ENCODE data around the gene OMP. TPM values are rescaled to one million over a fixed set of nuclear protein-coding genes. Genes with fewer than 3 reads are reported as not detected.
A peak's percentile ranks its signal among the peaks of the same experiment; 100 is the strongest.

Gene OMP
- total RNA-seq, 5 donors from 2014 or later (not counting 1 experiment from before 2014, with no cell fraction given) = 0.79 TPM; not detected in 4

DNA sequence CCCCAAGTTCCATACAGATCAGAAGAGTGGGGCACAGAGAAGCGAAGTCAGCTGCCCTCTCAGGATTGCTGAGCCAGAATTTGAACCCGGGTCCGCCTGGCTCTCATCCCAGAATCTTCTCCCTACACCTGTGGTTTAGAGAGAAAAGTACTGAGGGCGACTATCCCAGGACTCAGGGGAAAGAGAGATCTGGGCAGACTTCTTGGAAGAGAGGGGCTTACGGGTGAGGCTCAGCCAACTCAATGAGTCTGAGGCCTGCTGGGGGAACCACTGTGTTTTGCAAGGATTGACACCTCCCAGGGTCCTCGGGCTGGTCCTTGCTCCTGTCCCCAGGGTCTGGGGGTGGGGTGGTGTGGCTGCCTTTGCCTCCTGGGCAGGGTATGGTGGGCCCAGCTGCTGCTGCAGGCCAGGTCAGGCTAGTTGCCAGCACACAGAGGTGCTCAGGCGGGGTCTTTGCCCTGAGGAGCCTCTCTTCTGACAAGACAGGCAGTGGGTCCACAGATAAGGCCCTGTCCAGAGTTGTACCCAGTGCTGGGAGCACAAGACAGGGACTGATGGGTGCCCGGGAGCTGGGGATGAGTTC is 34.7 kb upstream of the OMP start:
- Histone ChIP-seq H3K27me3 (replicated peaks in 1 of 2; ENCODE audit: control insufficient read depth in 2 of 2, extremely low read depth in 1 of 2, insufficient read depth in 2 of 2, low read length in 1 of 2) (peaks cover 0 to 13% of the 10 kb centered on the region in 2 experiments), H3K36me3 (ENCODE audit: control insufficient read depth in 2 of 2, extremely low read depth in 1 of 2, insufficient read depth in 1 of 2, low read length in 1 of 2) (no peaks in the 10 kb centered on the region), H3K4me3 (ENCODE audit: control insufficient read depth in 1 of 2, extremely low read depth in 1 of 2, low read length in 1 of 2) (no peak overlapping the region), H3K4me1 (ENCODE audit: control insufficient read depth in 1 of 2, extremely low read depth in 1 of 2, insufficient read depth in 2 of 2, low read length in 2 of 2) (peaks cover 3 to 38% of the 10 kb centered on the region in 2 experiments), H3K27ac (ENCODE audit: low read length) (no peak overlapping the region), H3K9me3 (no peaks in the 10 kb centered on the region)
- no peak for ATAC-seq (replicated peaks in 1 of 4)
- Mint-ChIP-seq H3K4me1 (peaks cover 22 to 28% (median 23%) of the 10 kb centered on the region in 3 donors), H3K27ac (peak overlapping the region in 1 of 2 donors; percentile 39), H3K36me3 (no peaks in the 10 kb centered on the region), H3K27me3 (no peaks in the 10 kb centered on the region), H3K9me3 (no peaks in the 10 kb centered on the region), H3K4me3 (peak overlapping the region; percentile 69 to 93 (median 76))
- DNase-seq = peak in 1 of 35 experiments; percentile 22
- CTCF ChIA-PET = no interaction called here
- POLR2A ChIA-PET = no interaction called here
- WGBS (ENCODE audit: insufficient coverage) = 98% methylated on average over 4 of the region's 8 CpGs

DNA sequence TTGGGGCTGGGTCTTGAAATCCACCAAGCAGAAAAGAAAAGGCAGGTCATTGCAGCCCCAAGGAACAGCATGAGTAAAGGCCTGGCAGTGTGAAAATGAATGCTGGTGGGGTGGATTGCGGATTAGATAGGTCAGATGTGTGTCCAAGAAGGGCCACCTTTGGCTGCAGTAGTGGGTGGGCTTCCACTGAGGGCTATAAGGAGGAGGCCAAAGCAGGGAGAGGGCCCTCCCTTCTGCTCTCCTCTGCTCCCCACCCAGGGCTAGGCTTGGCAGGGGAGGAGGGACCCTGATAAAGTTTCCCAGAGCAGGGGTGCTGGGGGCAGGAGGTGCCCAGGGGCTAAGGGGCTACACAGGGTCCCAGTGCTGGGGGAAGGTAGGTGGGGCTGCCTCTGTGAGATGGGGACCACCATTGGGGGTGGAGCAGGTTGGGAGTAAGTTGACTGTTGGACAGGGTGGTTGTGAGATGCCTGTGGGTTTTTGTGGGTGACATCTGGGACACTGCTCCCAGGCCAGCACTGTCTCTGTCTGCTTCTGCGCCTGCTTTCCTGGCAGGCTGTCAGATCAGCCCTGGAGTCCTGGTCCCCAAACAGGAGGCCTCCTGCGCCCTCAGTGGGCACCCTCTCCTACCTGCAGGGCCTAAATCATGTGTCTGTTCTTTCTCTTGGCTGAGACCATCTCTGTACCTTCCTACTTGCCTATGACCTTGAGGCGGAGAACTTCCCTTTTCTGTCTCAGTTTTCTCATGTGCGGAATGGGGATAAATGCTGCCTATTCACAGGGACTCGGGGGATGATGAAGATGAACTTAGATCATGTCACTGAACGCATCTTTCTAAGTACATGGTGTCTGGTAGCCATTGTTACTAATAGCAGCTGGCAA is 33.9 kb upstream of the OMP start:
- no peaks in the 10 kb centered on the region for H3K36me3 Mint-ChIP-seq
- H3K4me1 Mint-ChIP-seq = peaks cover 28 to 35% (median 30%) of the 10 kb centered on the region in 3 donors
- peaks cover 3 to 45% of the 10 kb centered on the region in 2 experiments for H3K4me1 ChIP-seq (ENCODE audit: control insufficient read depth in 1 of 2, extremely low read depth in 1 of 2, insufficient read depth in 2 of 2, low read length in 2 of 2)
- CTCF ChIA-PET = no interaction called here
- H3K4me3 Mint-ChIP-seq = peak overlapping the region; percentile 69 to 93 (median 76)
- peak overlapping the region in 1 of 2 donors; percentile 39 for H3K27ac Mint-ChIP-seq
- DNase-seq = peak in 1 of 35 experiments; percentile 21
- WGBS (ENCODE audit: insufficient coverage) = 92% methylated on average over 6 of the region's 7 CpGs
- no peaks in the 10 kb centered on the region for H3K27me3 Mint-ChIP-seq
- ATAC-seq (replicated peaks in 1 of 4) = no peak
- no peaks in the 10 kb centered on the region for H3K9me3 Mint-ChIP-seq
- H3K9me3 ChIP-seq = no peaks in the 10 kb centered on the region
- no peak overlapping the region for H3K4me3 ChIP-seq (ENCODE audit: control insufficient read depth in 1 of 2, extremely low read depth in 1 of 2, low read length in 1 of 2)
- H3K27me3 ChIP-seq (replicated peaks in 1 of 2; ENCODE audit: control insufficient read depth in 2 of 2, extremely low read depth in 1 of 2, insufficient read depth in 2 of 2, low read length in 1 of 2) = peaks cover 0 to 13% of the 10 kb centered on the region in 2 experiments
- no peak overlapping the region for H3K27ac ChIP-seq (ENCODE audit: low read length)
- POLR2A ChIA-PET = interaction anchor here in 1 of 2 donors (0.6 kb wide), 1 partner anchor 21 kb away, joined by 9 read pairs; no protein-coding TSS in a partner anchor
- no peaks in the 10 kb centered on the region for H3K36me3 ChIP-seq (ENCODE audit: control insufficient read depth in 2 of 2, extremely low read depth in 1 of 2, insufficient read depth in 1 of 2, low read length in 1 of 2)

DNA sequence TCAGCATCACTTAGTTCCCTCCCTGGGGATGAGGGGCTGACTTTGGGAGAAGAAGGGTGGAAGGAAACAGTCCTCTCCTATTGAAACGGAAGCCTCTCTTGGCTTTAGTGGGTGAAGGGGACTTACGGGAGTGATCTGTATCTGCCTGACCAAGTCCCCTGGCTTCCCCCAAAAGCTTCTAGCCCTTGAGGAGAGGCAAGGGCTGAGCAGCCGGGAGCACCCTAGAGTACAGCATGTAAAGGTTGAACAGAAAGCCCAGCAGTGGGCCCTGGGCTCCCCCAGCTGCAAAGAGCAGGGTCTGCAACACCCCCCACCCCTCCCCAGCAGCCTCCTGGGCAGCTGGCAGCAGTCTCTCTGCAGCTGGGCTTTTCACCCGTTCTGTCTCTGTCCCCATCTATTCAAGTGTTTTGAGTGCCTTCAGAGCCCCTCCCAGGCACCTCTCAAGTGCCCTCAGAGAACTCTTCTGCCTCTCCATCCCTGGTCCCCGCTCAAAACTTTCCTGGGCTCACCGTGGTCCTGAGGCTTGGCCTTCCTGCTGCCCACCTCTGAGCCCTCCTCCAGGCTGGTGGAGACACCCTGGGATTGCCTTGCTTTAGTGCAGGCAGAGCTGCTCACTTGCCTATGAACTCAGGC is 33.2 kb upstream of the OMP start:
- ATAC-seq (replicated peaks in 1 of 4) (no peak), DNase-seq (peak in 1 of 35 experiments; percentile 17)
- no peak overlapping the region for H3K27ac ChIP-seq (ENCODE audit: low read length)
- H3K36me3 ChIP-seq (ENCODE audit: control insufficient read depth in 2 of 2, extremely low read depth in 1 of 2, insufficient read depth in 1 of 2, low read length in 1 of 2) = no peaks in the 10 kb centered on the region
- H3K36me3 Mint-ChIP-seq = no peaks in the 10 kb centered on the region
- H3K4me1 Mint-ChIP-seq = peaks cover 28 to 35% (median 30%) of the 10 kb centered on the region in 3 donors
- H3K9me3 ChIP-seq = no peaks in the 10 kb centered on the region
- H3K27ac Mint-ChIP-seq = no peak overlapping the region
- H3K27me3 Mint-ChIP-seq = no peaks in the 10 kb centered on the region
- CTCF ChIA-PET = interaction anchor here in 1 of 2 donors (0.6 kb wide), 1 partner anchor 977 kb away, joined by 3 read pairs; no protein-coding TSS in a partner anchor
- POLR2A ChIA-PET = interaction anchor here in 1 of 2 donors (0.6 kb wide), 1 partner anchor 22 kb away, joined by 9 read pairs; no protein-coding TSS in a partner anchor
- no peak overlapping the region for H3K4me3 Mint-ChIP-seq
- 80% methylated on average over 6 of the region's 6 CpGs for WGBS (ENCODE audit: insufficient coverage)
- H3K27me3 ChIP-seq (replicated peaks in 1 of 2; ENCODE audit: control insufficient read depth in 2 of 2, extremely low read depth in 1 of 2, insufficient read depth in 2 of 2, low read length in 1 of 2) = peaks cover 0 to 13% of the 10 kb centered on the region in 2 experiments
- no peak overlapping the region for H3K4me3 ChIP-seq (ENCODE audit: control insufficient read depth in 1 of 2, extremely low read depth in 1 of 2, low read length in 1 of 2)
- peaks cover 3 to 53% of the 10 kb centered on the region in 2 experiments for H3K4me1 ChIP-seq (ENCODE audit: control insufficient read depth in 1 of 2, extremely low read depth in 1 of 2, insufficient read depth in 2 of 2, low read length in 2 of 2)
- H3K9me3 Mint-ChIP-seq = no peaks in the 10 kb centered on the region

DNA sequence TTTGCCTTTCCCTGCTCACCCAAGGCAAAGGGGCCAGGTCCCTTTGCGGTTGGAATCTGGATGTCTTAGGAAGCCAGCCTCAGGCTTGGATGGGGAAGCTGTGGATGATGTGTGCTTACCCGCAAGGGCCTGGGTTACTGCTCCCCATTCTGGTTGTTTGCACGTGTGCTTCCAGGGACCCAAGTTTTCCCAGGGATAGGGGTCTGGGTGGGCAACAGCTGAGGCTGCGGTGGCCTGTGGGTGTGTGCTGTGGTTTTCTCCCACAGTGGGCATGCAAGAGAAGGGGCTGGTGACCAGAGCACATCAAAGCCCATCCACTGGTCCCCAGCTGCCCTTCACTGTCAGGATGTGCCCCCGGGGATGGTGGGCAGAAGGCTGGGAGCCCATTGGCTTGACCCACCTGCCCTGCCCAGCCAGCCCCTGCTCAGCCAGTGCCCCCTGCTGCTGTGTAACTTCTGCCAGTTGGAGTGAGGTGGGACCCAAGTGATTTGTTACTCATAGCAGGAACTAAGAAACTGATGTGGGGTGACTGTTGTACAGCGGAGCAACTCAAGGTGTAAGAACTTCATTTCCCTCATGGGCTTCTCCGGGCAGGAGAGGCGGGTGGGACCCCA is 32.6 kb upstream of the OMP start:
- CTCF ChIA-PET = interaction anchor here in 1 of 2 donors (0.5 to 0.6 kb wide), 2 partner anchors 542 to 976 kb away, joined by 3 read pairs; no protein-coding TSS in a partner anchor

DNA sequence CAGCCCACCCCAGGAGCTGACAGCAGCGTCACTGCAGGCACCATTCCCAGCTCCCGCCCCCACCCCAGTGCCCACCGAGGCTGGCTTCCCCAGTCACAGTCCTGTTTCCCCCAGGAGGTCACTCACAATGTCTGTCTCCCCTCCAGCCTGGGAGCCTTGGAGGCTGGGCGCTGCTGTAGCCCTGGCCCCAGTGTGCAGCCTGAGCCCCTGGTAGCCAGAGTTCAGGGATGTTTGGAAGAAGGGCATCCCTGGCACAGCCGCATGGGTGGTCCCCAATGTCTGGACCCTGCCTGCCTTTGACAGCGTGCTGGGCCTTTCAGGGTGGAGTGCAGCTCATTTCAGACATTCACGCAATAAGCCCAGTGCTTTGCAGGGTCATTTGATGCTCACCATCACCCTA is 31.6 kb upstream of the OMP start:
- H3K36me3 Mint-ChIP-seq = no peaks in the 10 kb centered on the region
- WGBS (ENCODE audit: insufficient coverage) = 86% methylated on average over 6 of the region's 7 CpGs
- H3K9me3 Mint-ChIP-seq = no peaks in the 10 kb centered on the region
- H3K27me3 Mint-ChIP-seq = no peaks in the 10 kb centered on the region
- H3K4me3 ChIP-seq (ENCODE audit: control insufficient read depth in 1 of 2, extremely low read depth in 1 of 2, low read length in 1 of 2) = no peak overlapping the region
- POLR2A ChIA-PET = no interaction called here
- peaks cover 2 to 53% of the 10 kb centered on the region in 2 experiments for H3K4me1 ChIP-seq (ENCODE audit: control insufficient read depth in 1 of 2, extremely low read depth in 1 of 2, insufficient read depth in 2 of 2, low read length in 2 of 2)
- peaks cover 24 to 31% (median 26%) of the 10 kb centered on the region in 3 donors for H3K4me1 Mint-ChIP-seq
- H3K36me3 ChIP-seq (ENCODE audit: control insufficient read depth in 2 of 2, extremely low read depth in 1 of 2, insufficient read depth in 1 of 2, low read length in 1 of 2) = no peaks in the 10 kb centered on the region
- H3K4me3 Mint-ChIP-seq = no peak overlapping the region
- DNase-seq (peak in 1 of 35 experiments; percentile 15), ATAC-seq (replicated peaks in 1 of 4) (no peak)
- H3K9me3 ChIP-seq = no peaks in the 10 kb centered on the region
- H3K27ac ChIP-seq (ENCODE audit: low read length) = no peak overlapping the region
- H3K27me3 ChIP-seq (replicated peaks in 1 of 2; ENCODE audit: control insufficient read depth in 2 of 2, extremely low read depth in 1 of 2, insufficient read depth in 2 of 2, low read length in 1 of 2) = peaks cover 0 to 13% of the 10 kb centered on the region in 2 experiments
- CTCF ChIA-PET = interaction anchor here in 1 of 2 donors (0.5 kb wide), 1 partner anchor 541 kb away, joined by 3 read pairs; no protein-coding TSS in a partner anchor
- H3K27ac Mint-ChIP-seq = no peak overlapping the region

More for the DNA sequence above, 32.6 kb upstream of the OMP start:
- Mint-ChIP-seq H3K4me1 (peaks cover 28 to 35% (median 30%) of the 10 kb centered on the region in 3 donors), H3K36me3 (no peaks in the 10 kb centered on the region), H3K9me3 (no peaks in the 10 kb centered on the region), H3K27me3 (no peaks in the 10 kb centered on the region), H3K4me3 (no peak overlapping the region), H3K27ac (no peak overlapping the region)
- ATAC-seq (replicated peaks in 1 of 4) (no peak), DNase-seq (no peak)
- Histone ChIP-seq H3K36me3 (ENCODE audit: control insufficient read depth in 2 of 2, extremely low read depth in 1 of 2, insufficient read depth in 1 of 2, low read length in 1 of 2) (no peaks in the 10 kb centered on the region), H3K27ac (ENCODE audit: low read length) (no peak overlapping the region), H3K4me3 (ENCODE audit: control insufficient read depth in 1 of 2, extremely low read depth in 1 of 2, low read length in 1 of 2) (no peak overlapping the region), H3K27me3 (replicated peaks in 1 of 2; ENCODE audit: control insufficient read depth in 2 of 2, extremely low read depth in 1 of 2, insufficient read depth in 2 of 2, low read length in 1 of 2) (peaks cover 0 to 13% of the 10 kb centered on the region in 2 experiments), H3K9me3 (no peaks in the 10 kb centered on the region), H3K4me1 (ENCODE audit: control insufficient read depth in 1 of 2, extremely low read depth in 1 of 2, insufficient read depth in 2 of 2, low read length in 2 of 2) (peaks cover 3 to 54% of the 10 kb centered on the region in 2 experiments)
- POLR2A ChIA-PET = no interaction called here
- WGBS (ENCODE audit: insufficient coverage) = 89% methylated on average over 5 of the region's 8 CpGs

Measured in T-cell (primary cell).